GM23338 (cell line): ENCODE results near the gene PHOSPHO1. TPM values are rescaled to one million over a fixed set of nuclear protein-coding genes. Genes with fewer than 3 reads are reported as not detected.
"Not testable (repeated sequence)": the region's sequence is repeated elsewhere in the genome, so short reads cannot be mapped to it uniquely, and the experiment has no call there.

Experiments used
- ATAC-seq: fragments of 200-7000 bp; cut with Tn5 transposase; 3 replicates; pipeline ENCODE4 v1.9.1; 2020
- DNase-seq: peaks from one replicate; pipeline ENCODE4 v3.0.0-alpha.2; 2015; ENCODE audit warnings: low spot score
- H2AFZ ChIP-seq: fragments of 200-600 bp; sonication (generic); 2 replicates; pipeline ENCODE4 v1.8.0; 2016; ENCODE audit warnings: antibody characterized with exemption, mild to moderate bottlenecking, moderate library complexity
- H3F3A ChIP-seq: fragments of 200-600 bp; sonication (generic); replicated peaks from 2 replicates; pipeline ENCODE4 v1.8.0; 2017; ENCODE audit warnings: antibody characterized with exemption, mixed run types, low read depth
- H3K27ac ChIP-seq: fragments of 200-600 bp; sonication (generic); 2 replicates; pipeline ENCODE4 v1.6.1; 2016; ENCODE audit warnings: low read depth
- H3K27me3 ChIP-seq: fragments of 200-600 bp; sonication (generic); 2 replicates; pipeline ENCODE4 v1.8.0; 2016; ENCODE audit warnings: mild to moderate bottlenecking, mixed run types, moderate library complexity; ENCODE audit not compliant: insufficient read depth
- H3K36me3 ChIP-seq: fragments of 200-600 bp; sonication (generic); 2 replicates; pipeline ENCODE4 v1.8.0; 2016; ENCODE audit warnings: mild to moderate bottlenecking; ENCODE audit not compliant: insufficient read depth
- H3K4me1 ChIP-seq: fragments of 200-600 bp; sonication (generic); 2 replicates; pipeline ENCODE4 v1.8.0; 2016; ENCODE audit warnings: mild to moderate bottlenecking, moderate library complexity; ENCODE audit not compliant: insufficient read depth
- H3K4me2 ChIP-seq: fragments of 200-600 bp; sonication (generic); 2 replicates; pipeline ENCODE4 v1.7.1; 2017; ENCODE audit warnings: mixed run types
- H3K4me3 ChIP-seq: fragments of 200-600 bp; sonication (generic); 2 replicates; pipeline ENCODE4 v1.6.1; 2016; ENCODE audit warnings: mixed run types
- H3K79me2 ChIP-seq: fragments of 200-600 bp; sonication (generic); replicated peaks from 2 replicates; pipeline ENCODE4 v1.8.0; 2017; ENCODE audit warnings: mild to moderate bottlenecking; ENCODE audit not compliant: insufficient read depth
- H3K9me2 ChIP-seq: fragments of 200-600 bp; sonication (generic); 2 replicates; pipeline ENCODE4 v1.8.0; 2017; ENCODE audit not compliant: insufficient read depth
- H4K20me1 ChIP-seq: fragments of 200-600 bp; sonication (generic); replicated peaks from 2 replicates; pipeline ENCODE4 v1.8.0; 2017; ENCODE audit warnings: mild to moderate bottlenecking; ENCODE audit not compliant: insufficient read depth
- H3K27ac Mint-ChIP-seq: 2 replicates; pipeline ENCODE4 v1.8.0; 2020; ENCODE audit warnings: inconsistent platforms, mild to moderate bottlenecking, moderate library complexity, mixed read lengths
- H3K27me3 Mint-ChIP-seq: 3 replicates; pipeline ENCODE4 v1.8.0; 2022; ENCODE audit warnings: low read depth, mild to moderate bottlenecking, moderate library complexity, mixed read lengths, inconsistent platforms; ENCODE audit not compliant: insufficient read depth, poor library complexity
- H3K36me3 Mint-ChIP-seq: 3 replicates; pipeline ENCODE4 v1.8.0; 2021; ENCODE audit warnings: low read depth, mild to moderate bottlenecking, inconsistent platforms, moderate library complexity, mixed read lengths
- H3K4me1 Mint-ChIP-seq: 3 replicates; pipeline ENCODE4 v1.8.0; 2020; ENCODE audit warnings: mild to moderate bottlenecking, inconsistent platforms, mixed read lengths
- H3K4me3 Mint-ChIP-seq: 3 replicates; pipeline ENCODE4 v1.8.0; 2021; ENCODE audit warnings: moderate library complexity, mild to moderate bottlenecking, inconsistent platforms, mixed read lengths
- H3K9me3 Mint-ChIP-seq: 3 replicates; pipeline ENCODE4 v1.8.0; 2020; ENCODE audit warnings: moderate library complexity, mild to moderate bottlenecking, inconsistent platforms, mixed read lengths
- EZH2 ChIP-seq: fragments of 200-600 bp; sonication (generic); IDR thresholded peaks from one replicate; pipeline ENCODE4 v1.8.0; 2017; ENCODE audit warnings: antibody characterized with exemption, mild to moderate bottlenecking, low read depth; ENCODE audit not compliant: unreplicated experiment
- polyA plus RNA-seq: library from polyadenylated mRNA; unstranded; fragments of >200 nt; fragmentation: Nextera tagmentation; extraction: Ambion mirVana; gene quantifications from 2 replicates; pipeline ENCODE4 v1.2.1, GENCODE V29; 2016
- total RNA-seq: library from RNA; depleted of rRNA; stranded (reverse); fragments of >200 nt; shearing (Covaris generic); gene quantifications from 2 replicates; pipeline ENCODE4 v1.2.3, GENCODE V29; 2014; rRNA removed
- TF ChIP-seq, protein P1 (sequence below), 2 experiments: fragments of 200-600 bp in 1 of 2; sonication (generic) in 1 of 2; conservative IDR thresholded peaks; 2 replicates each; pipeline versions ENCODE4 v1.5.1 to v1.6.1; 2016 to 2017; ENCODE audit warnings: antibody characterized with exemption in 2 of 2, low read depth in 2 of 2, mild to moderate bottlenecking in 2 of 2, moderate library complexity in 1 of 2

Gene PHOSPHO1
- total and polyA plus RNA-seq, 2 experiments from 2014 or later: 0.71 to 2.2 TPM

DNA sequence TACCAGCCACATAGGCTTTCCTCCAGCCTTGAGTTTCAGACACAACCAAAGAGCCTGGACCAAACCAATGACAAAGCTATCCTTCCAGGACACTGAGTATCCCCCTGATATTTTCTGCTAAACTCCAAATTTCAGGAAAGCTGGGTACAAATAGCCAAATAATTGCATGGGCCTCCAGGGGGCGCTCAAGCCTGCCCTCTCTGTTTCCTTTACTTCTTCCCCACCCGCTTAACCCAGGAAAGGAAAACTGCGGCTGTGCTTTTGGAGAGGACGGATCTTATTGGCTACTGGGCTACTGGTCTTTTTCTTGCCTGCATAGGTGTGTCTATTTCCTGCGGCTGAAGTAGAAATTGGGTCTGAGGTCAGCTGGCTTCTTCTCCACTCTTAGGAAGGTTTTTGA lies 50.3 kb downstream of the PHOSPHO1 start:
- 0 out of 2 replicates have a peak, but pooled peaks cover under 1% of the 10 kb centered on the region for H3K36me3 ChIP-seq
- ATAC-seq (peak; percentile 93), DNase-seq (peak; percentile 90)
- Mint-ChIP-seq H3K36me3 (peaks cover 20% of the 10 kb centered on the region), H3K27me3 (no peaks in the 10 kb centered on the region), H3K27ac (no peak overlapping the region), H3K4me3 (no peak overlapping the region), H3K9me3 (peaks cover 55% of the 10 kb centered on the region), H3K4me1 (no peaks in the 10 kb centered on the region)
- H3K4me1 ChIP-seq: no peaks in the 10 kb centered on the region
- H3K27me3 ChIP-seq: no peaks in the 10 kb centered on the region
- H3K9me2 ChIP-seq: no peaks in the 10 kb centered on the region
- H2AFZ ChIP-seq: no peak overlapping the region
- H3K4me3 ChIP-seq: no peak overlapping the region
- H3K27ac ChIP-seq: no peak overlapping the region
- H4K20me1 ChIP-seq: no peaks in the 10 kb centered on the region
- H3K4me2 ChIP-seq: no peak overlapping the region
- TF ChIP-seq EZH2: no peak
- TF ChIP-seq, protein P1, sequence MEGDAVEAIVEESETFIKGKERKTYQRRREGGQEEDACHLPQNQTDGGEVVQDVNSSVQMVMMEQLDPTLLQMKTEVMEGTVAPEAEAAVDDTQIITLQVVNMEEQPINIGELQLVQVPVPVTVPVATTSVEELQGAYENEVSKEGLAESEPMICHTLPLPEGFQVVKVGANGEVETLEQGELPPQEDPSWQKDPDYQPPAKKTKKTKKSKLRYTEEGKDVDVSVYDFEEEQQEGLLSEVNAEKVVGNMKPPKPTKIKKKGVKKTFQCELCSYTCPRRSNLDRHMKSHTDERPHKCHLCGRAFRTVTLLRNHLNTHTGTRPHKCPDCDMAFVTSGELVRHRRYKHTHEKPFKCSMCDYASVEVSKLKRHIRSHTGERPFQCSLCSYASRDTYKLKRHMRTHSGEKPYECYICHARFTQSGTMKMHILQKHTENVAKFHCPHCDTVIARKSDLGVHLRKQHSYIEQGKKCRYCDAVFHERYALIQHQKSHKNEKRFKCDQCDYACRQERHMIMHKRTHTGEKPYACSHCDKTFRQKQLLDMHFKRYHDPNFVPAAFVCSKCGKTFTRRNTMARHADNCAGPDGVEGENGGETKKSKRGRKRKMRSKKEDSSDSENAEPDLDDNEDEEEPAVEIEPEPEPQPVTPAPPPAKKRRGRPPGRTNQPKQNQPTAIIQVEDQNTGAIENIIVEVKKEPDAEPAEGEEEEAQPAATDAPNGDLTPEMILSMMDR (conservative IDR thresholded peaks at IDR 0.05; ENCODE audit: low read depth in 2 of 2): peak; percentile 85 to 95
- no peaks in the 10 kb centered on the region for H3K79me2 ChIP-seq
- H3F3A ChIP-seq: no peaks in the 10 kb centered on the region

DNA sequence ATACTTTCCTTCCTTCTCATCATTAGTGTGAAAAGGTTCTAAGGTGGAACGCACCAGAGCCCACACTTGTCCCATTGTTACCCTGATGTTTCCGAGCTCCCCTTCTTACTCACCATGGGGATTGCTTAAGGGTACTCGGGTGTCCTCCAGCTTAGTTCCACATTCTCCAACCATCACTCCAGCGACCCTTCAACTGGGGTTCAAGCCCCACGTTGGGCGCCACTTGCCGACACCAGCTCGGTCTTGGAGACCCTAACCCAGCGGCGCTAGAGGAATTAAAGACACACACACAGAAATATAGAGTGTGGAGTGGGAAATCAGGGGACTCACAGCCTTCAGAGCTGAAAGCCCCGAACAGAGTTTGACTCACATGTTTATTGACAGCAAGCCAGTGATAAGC lies 54.6 kb downstream of the PHOSPHO1 start:
- not testable (repeated sequence) for H3K79me2 ChIP-seq, DNase-seq, H3F3A ChIP-seq, H3K4me1 ChIP-seq, H3K27ac Mint-ChIP-seq, H3K4me3 Mint-ChIP-seq, H2AFZ ChIP-seq, H4K20me1 ChIP-seq, H3K4me1 Mint-ChIP-seq, H3K4me2 ChIP-seq, H3K27ac ChIP-seq, H3K4me3 ChIP-seq, H3K36me3 Mint-ChIP-seq, H3K27me3 Mint-ChIP-seq, H3K36me3 ChIP-seq, ATAC-seq, H3K9me2 ChIP-seq, H3K27me3 ChIP-seq
- peaks cover 42% of the 10 kb centered on the region for H3K9me3 Mint-ChIP-seq

Other genes with a start within 250 kb of the PHOSPHO1 start
- gene IGF2BP1, start 233.4 kb downstream of the PHOSPHO1 start, total RNA-seq: 231 and 249 TPM in 2 replicates
- 66.1 and 68.6 TPM in 2 replicates for gene IGF2BP1, start 233.4 kb downstream of the PHOSPHO1 start, polyA plus RNA-seq
- not detected in 2 replicates for gene B4GALNT2, start 98.0 kb downstream of the PHOSPHO1 start, total RNA-seq
- gene B4GALNT2, start 98.0 kb downstream of the PHOSPHO1 start, polyA plus RNA-seq: not detected in 2 replicates
- 0.42 TPM in 1 of 2 replicates, not detected in the other for gene GNGT2, start 20.2 kb downstream of the PHOSPHO1 start, total RNA-seq
- 0.56 and 1.5 TPM in 2 replicates for gene GNGT2, start 20.2 kb downstream of the PHOSPHO1 start, polyA plus RNA-seq
- 1.2 and 3.0 TPM in 2 replicates for gene ABI3, start 20.1 kb downstream of the PHOSPHO1 start, total RNA-seq
- gene ABI3, start 20.1 kb downstream of the PHOSPHO1 start, polyA plus RNA-seq: 1.8 and 2.4 TPM in 2 replicates
- gene ZNF652, start 131.5 kb upstream of the PHOSPHO1 start, total RNA-seq: 50.1 and 54.5 TPM in 2 replicates
- 34.9 and 36.2 TPM in 2 replicates for gene ZNF652, start 131.5 kb upstream of the PHOSPHO1 start, polyA plus RNA-seq
- 211 and 215 TPM in 2 replicates for gene PHB1, start 184.1 kb upstream of the PHOSPHO1 start, total RNA-seq
- 172 and 194 TPM in 2 replicates for gene PHB1, start 184.1 kb upstream of the PHOSPHO1 start, polyA plus RNA-seq